ENCODE data around the gene KLB. TPM values are rescaled to one million over a fixed set of nuclear protein-coding genes. Genes with fewer than 3 reads are reported as not detected.

KLB gene
- total RNA-seq, 2 experiments from 2014 or later = not detected

DNA sequence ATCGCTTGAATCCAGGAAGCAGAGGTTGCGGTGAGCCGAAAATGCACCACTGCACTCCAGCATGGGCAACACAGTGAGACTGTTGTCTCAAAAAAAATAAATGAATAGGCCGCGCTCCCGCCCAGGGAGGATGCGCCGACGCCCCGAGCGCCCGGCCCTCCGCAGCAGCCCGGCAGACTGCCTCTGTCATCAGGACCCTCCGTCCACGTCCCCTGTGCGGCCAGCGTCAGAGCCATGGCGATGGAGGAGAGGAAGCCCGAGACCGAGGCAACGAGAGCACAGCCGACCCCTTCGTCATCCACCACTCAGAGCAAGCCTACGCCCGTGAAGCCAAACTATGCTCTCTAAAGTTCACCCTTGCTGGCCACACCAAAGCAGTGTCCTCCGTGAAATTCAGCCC lies 73.5 kb downstream of the KLB start:
- H3K36me3 Mint-ChIP-seq (ENCODE audit: low read depth) = peaks cover 5% of the 10 kb centered on the region
- intact Hi-C loops (cut with micrococcal nuclease) = no loop called here
- no peak overlapping the region for H3K27ac Mint-ChIP-seq
- H3K27me3 Mint-ChIP-seq = no peaks in the 10 kb centered on the region
- ChIA-PET CTCF (interaction anchor here (1.4 to 2.6 kb wide), 2 partner anchors 9 to 11 kb away, joined by 4 to 9 read pairs; no protein-coding TSS in a partner anchor), POLR2A (no interaction called here)
- H3K4me1 Mint-ChIP-seq (ENCODE audit: low read depth) = no peaks in the 10 kb centered on the region
- no peak for ATAC-seq
- DNase-seq = no peak
- no peaks in the 10 kb centered on the region for H3K9me3 Mint-ChIP-seq
- TF ChIP-seq, protein P1, sequence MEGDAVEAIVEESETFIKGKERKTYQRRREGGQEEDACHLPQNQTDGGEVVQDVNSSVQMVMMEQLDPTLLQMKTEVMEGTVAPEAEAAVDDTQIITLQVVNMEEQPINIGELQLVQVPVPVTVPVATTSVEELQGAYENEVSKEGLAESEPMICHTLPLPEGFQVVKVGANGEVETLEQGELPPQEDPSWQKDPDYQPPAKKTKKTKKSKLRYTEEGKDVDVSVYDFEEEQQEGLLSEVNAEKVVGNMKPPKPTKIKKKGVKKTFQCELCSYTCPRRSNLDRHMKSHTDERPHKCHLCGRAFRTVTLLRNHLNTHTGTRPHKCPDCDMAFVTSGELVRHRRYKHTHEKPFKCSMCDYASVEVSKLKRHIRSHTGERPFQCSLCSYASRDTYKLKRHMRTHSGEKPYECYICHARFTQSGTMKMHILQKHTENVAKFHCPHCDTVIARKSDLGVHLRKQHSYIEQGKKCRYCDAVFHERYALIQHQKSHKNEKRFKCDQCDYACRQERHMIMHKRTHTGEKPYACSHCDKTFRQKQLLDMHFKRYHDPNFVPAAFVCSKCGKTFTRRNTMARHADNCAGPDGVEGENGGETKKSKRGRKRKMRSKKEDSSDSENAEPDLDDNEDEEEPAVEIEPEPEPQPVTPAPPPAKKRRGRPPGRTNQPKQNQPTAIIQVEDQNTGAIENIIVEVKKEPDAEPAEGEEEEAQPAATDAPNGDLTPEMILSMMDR (IDR thresholded peaks at IDR 0.05) = no peak
- H3K4me3 Mint-ChIP-seq = no peak overlapping the region

DNA sequence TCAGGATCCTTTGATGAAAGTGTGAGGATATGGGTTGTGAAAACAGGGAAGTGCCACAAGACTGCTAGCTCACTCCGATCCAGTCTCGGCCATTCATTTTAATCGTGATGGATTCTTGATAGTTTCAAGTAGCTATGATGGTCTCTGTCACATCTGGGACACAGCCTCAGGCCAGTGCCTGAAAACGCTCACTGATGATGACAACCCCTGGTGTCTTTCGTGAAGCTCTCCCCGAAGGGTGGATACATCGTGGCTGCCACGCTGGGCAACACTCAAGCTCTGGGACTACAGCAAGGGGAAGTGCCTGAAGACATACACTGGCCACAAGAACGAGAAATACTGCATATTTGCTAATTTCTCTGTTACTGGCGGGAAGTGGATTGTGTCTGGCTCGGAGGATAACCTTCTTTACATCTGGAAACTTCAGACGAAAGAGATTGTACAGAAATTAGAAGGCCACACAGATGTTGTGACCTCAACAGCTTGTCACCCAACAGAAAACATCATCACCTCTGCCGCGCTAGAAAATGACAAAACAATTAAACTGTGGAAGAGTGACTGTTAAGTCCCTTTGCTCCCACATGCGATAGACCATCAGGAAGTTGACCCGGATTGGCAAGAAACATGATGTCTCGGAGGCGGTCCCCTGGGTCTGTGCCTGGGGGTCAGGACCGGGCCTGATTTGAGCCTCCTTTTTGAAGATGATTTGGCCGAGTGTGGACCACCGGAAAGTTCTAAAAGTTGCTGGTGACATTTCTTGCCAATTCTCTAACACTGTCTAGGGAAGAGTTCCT lies 74.4 kb downstream of the KLB start:
- POLR2A ChIA-PET = no interaction called here
- ATAC-seq = no peak
- no peak overlapping the region for H3K4me3 Mint-ChIP-seq
- no peaks in the 10 kb centered on the region for H3K9me3 Mint-ChIP-seq
- no peaks in the 10 kb centered on the region for H3K4me1 Mint-ChIP-seq (ENCODE audit: low read depth)
- TF ChIP-seq, protein P1 (IDR thresholded peaks at IDR 0.05) = no peak
- DNase-seq = no peak
- intact Hi-C loops (cut with micrococcal nuclease) = no loop called here
- H3K27me3 Mint-ChIP-seq = no peaks in the 10 kb centered on the region
- CTCF ChIA-PET = interaction anchor here (0.9 to 2.6 kb wide), 5 partner anchors 9 to 248 kb away, joined by 3 to 9 read pairs (median 4); no protein-coding TSS in a partner anchor
- peaks cover 4% of the 10 kb centered on the region for H3K36me3 Mint-ChIP-seq (ENCODE audit: low read depth)
- no peak overlapping the region for H3K27ac Mint-ChIP-seq

DNA sequence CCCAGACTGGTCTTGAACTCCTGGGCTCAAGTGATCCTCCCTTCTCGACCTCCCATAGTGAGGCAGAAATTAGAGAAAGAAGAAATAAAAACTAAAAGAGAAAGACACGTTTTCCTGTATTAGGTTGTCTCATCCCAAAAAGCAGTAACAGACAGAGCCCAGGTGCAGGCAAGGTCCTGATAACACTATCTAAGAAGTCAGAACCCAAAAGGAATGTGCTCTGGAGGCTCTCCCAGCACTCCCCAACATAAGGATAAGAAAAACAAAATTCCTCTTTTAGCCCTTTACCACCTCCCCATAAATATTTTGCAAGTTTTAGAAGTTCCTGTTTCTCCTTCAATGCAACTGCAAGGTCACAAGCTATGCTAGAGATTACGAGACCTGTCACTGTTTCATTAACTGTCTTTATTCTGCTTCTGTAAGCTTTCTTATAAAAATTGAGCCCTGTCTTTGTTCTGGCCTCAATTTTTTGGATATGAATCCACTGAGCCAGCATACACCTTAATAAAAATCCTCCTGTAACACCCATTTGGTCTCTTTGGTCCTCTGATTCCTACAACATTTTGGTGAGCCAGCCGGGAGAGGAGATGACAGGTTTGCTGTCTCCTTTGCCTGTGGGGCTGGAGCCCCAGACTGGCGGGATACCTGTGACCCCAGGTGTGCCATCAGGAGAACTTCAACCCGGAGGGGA lies 78.0 kb downstream of the KLB start:
- CTCF ChIA-PET = interaction anchor here (1.5 kb wide), 1 partner anchor 15 kb away, joined by 4 read pairs; no protein-coding TSS in a partner anchor
- ATAC-seq = no peak
- intact Hi-C loops (cut with micrococcal nuclease) = no loop called here

DNA sequence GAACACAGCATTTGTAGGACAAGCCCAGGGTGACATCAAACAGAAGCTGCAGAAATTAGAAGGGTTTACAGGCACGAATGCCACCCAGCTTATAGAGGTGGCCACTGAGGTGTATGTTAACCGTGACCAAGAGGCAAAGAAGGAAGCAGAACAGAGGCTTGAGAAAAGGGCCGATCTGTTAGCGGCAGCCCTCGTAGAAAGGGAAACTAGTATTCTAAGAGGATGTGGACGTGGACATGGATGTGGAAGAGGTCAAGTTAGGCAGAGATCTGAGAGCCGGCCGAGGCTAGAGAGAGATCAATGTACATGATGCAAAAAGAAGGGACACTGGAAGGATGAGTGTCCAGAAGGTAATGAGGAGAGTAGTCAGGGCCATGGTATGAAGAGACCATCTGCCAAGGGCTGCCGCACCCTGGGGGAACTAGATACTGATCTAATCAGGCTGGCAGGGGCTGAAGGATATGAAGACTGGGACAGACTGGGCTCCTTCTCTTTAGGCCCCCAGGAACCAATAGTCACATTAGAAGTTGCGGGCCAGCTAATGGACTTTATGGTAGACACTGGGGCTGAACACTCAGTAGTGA lies 79.6 kb downstream of the KLB start:
- ChIA-PET POLR2A (no interaction called here), CTCF (no interaction called here)
- no peak for DNase-seq
- no peak for ATAC-seq
- no peaks in the 10 kb centered on the region for H3K27me3 Mint-ChIP-seq
- H3K9me3 Mint-ChIP-seq = no peaks in the 10 kb centered on the region
- no peaks in the 10 kb centered on the region for H3K36me3 Mint-ChIP-seq (ENCODE audit: low read depth)
- H3K4me3 Mint-ChIP-seq = no peak overlapping the region
- TF ChIP-seq, protein P1 (IDR thresholded peaks at IDR 0.05) = no peak
- intact Hi-C loops (cut with micrococcal nuclease) = no loop called here
- H3K27ac Mint-ChIP-seq = no peak overlapping the region
- no peaks in the 10 kb centered on the region for H3K4me1 Mint-ChIP-seq (ENCODE audit: low read depth)

More for the DNA sequence above, 78.0 kb downstream of the KLB start:
- Mint-ChIP-seq H3K36me3 (ENCODE audit: low read depth) (no peaks in the 10 kb centered on the region), H3K4me1 (ENCODE audit: low read depth) (no peaks in the 10 kb centered on the region), H3K9me3 (no peaks in the 10 kb centered on the region), H3K27me3 (no peaks in the 10 kb centered on the region), H3K27ac (no peak overlapping the region), H3K4me3 (no peak overlapping the region)
- no peak for DNase-seq
- POLR2A ChIA-PET = no interaction called here
- TF ChIP-seq, protein P1 (IDR thresholded peaks at IDR 0.05) = no peak
